Fibroblast of lung (primary cell): ENCODE measurements around the gene FAM25G. TPM values are rescaled to one million over a fixed set of nuclear protein-coding genes. Genes with fewer than 3 reads are reported as not detected.

ENCODE experiments used
- DNase-seq, 2 donors: peaks; one replicate each; pipeline versions ENCODE4 v3.0.0 to v3.0.0-alpha.2; 2010; ENCODE audit warnings: low read depth in 2 of 2
- H2AFZ ChIP-seq: 2 replicates; pipeline ENCODE4 v1.5.1; 2012; ENCODE audit warnings: low read length, control low read depth, inconsistent platforms
- H3K27ac ChIP-seq: 2 replicates; pipeline ENCODE4 v1.5.1; 2011; ENCODE audit warnings: low read length, control low read depth; ENCODE audit not compliant: insufficient read depth
- H3K27me3 ChIP-seq: 2 replicates; pipeline ENCODE4 v1.5.1; 2011; ENCODE audit warnings: mild to moderate bottlenecking, low read length; ENCODE audit not compliant: control insufficient read depth, insufficient read depth
- H3K36me3 ChIP-seq: 2 replicates; pipeline ENCODE4 v1.5.1; 2011; ENCODE audit warnings: low read length; ENCODE audit not compliant: control insufficient read depth, insufficient read depth
- H3K4me1 ChIP-seq: 2 replicates; pipeline ENCODE4 v1.5.1; 2011; ENCODE audit warnings: low read length; ENCODE audit not compliant: control insufficient read depth, insufficient read depth; ENCODE audit errors: extremely low read depth
- H3K4me2 ChIP-seq: 2 replicates; pipeline ENCODE4 v1.5.1; 2011; ENCODE audit warnings: low read length, control low read depth; ENCODE audit not compliant: insufficient read depth; ENCODE audit errors: extremely low read depth
- H3K4me3 ChIP-seq, 4 experiments: fragments of 200-600 bp in 1 of 4; sonication (generic) in 1 of 4; replicated peaks in 1 of 4; 2 replicates each; pipeline ENCODE4 v1.5.1; 2011 to 2016; ENCODE audit warnings: low read length in 4 of 4, low read depth in 3 of 4, mild to moderate bottlenecking in 3 of 4, control low read depth in 2 of 4, inconsistent platforms in 1 of 4, mixed read lengths in 1 of 4; ENCODE audit not compliant: insufficient read depth in 1 of 4; ENCODE audit errors: control extremely low read depth in 1 of 4
- H3K79me2 ChIP-seq: 2 replicates; pipeline ENCODE4 v1.5.1; 2012; ENCODE audit warnings: mild to moderate bottlenecking, low read length, inconsistent platforms; ENCODE audit not compliant: control insufficient read depth, insufficient read depth
- H3K9ac ChIP-seq: 2 replicates; pipeline ENCODE4 v1.5.1; 2011; ENCODE audit warnings: mild to moderate bottlenecking, low read length, control low read depth; ENCODE audit not compliant: insufficient read depth
- H3K9me3 ChIP-seq: 2 replicates; pipeline ENCODE4 v1.5.1; 2012; ENCODE audit warnings: low read depth, low read length; ENCODE audit not compliant: control insufficient read depth, insufficient read depth
- H4K20me1 ChIP-seq: 2 replicates; pipeline ENCODE4 v1.5.1; 2011; ENCODE audit warnings: low read length; ENCODE audit not compliant: control insufficient read depth, insufficient read depth; ENCODE audit errors: extremely low read depth
- CTCF ChIP-seq, 2 donors: IDR thresholded peaks in 1 of 2; conservative IDR thresholded peaks in 1 of 2; 1 replicate in 1 of 2; 2 replicates in 1 of 2; pipeline ENCODE4 v1.5.1; 2011 to 2012; ENCODE audit warnings: low read length in 2 of 2, control low read depth in 1 of 2, inconsistent platforms in 1 of 2, low read depth in 1 of 2, mild to moderate bottlenecking in 1 of 2
- EZH2 ChIP-seq: IDR thresholded peaks from 2 replicates; pipeline ENCODE4 v1.5.1; 2012; ENCODE audit warnings: low read length, control low read depth, mild to moderate bottlenecking; ENCODE audit errors: missing control alignments
- polyA plus RNA-seq, 2 donors: library from polyadenylated mRNA; depleted of rRNA in 1 of 2; stranded (reverse) in 1 of 2; unstranded in 1 of 2; fragments of >200 nt; gene quantifications; 2 replicates each; pipeline ENCODE4 v1.2.1, GENCODE V29; 2011 to 2012; ENCODE audit warnings: missing spikeins in 1 of 2
- total RNA-seq: library from RNA; depleted of rRNA; stranded (reverse); fragments of >200 nt; gene quantifications from 2 replicates; pipeline ENCODE4 v1.2.1, GENCODE V29; 2014

The FAM25G gene
- total and polyA plus RNA-seq, 2 donors (not counting 1 experiment from before 2014, with no cell fraction given): not detected

- Histone ChIP-seq H2AFZ (no peak overlapping the region), H3K9me3 (no peaks in the 10 kb centered on the region), H3K79me2 (no peaks in the 10 kb centered on the region), H4K20me1 (no peaks in the 10 kb centered on the region), H3K4me3 (no peak overlapping the region), H3K27ac (no peak overlapping the region), H3K27me3 (peaks cover 12% of the 10 kb centered on the region), H3K4me1 (no peaks in the 10 kb centered on the region), H3K4me2 (no peak overlapping the region), H3K36me3 (no peaks in the 10 kb centered on the region), H3K9ac (no peak overlapping the region)
- DNase-seq: no peak
- TF ChIP-seq EZH2: no peak
- TF ChIP-seq CTCF (conservative IDR thresholded peaks at IDR 0.05 in 1 of 2, IDR thresholded peaks at IDR 0.05 in 1 of 2; ENCODE audit: low read depth in 1 of 2, low read length in 2 of 2): no peak
Observed at GRCh38 chr10:47441938-47442337, 49.6 kb downstream of the FAM25G start.

- Histone ChIP-seq H3K9ac (no peak overlapping the region), H4K20me1 (no peaks in the 10 kb centered on the region), H3K79me2 (no peaks in the 10 kb centered on the region), H3K4me3 (no peak overlapping the region), H3K36me3 (no peaks in the 10 kb centered on the region), H3K27ac (no peak overlapping the region), H3K4me2 (no peak overlapping the region), H3K27me3 (peaks cover 12% of the 10 kb centered on the region), H3K4me1 (no peaks in the 10 kb centered on the region), H2AFZ (no peak overlapping the region), H3K9me3 (no peaks in the 10 kb centered on the region)
- TF ChIP-seq CTCF (conservative IDR thresholded peaks at IDR 0.05 in 1 of 2, IDR thresholded peaks at IDR 0.05 in 1 of 2; ENCODE audit: low read depth in 1 of 2, low read length in 2 of 2) (no peak), EZH2 (no peak)
- no peak for DNase-seq
Observed at GRCh38 chr10:47440207-47440606, 51.3 kb downstream of the FAM25G start.

GRCh38 chr10:47438857-47439474 is 52.5 kb downstream of the FAM25G start:
- Histone ChIP-seq H3K36me3 (no peaks in the 10 kb centered on the region), H3K79me2 (no peaks in the 10 kb centered on the region), H2AFZ (no peak overlapping the region), H3K9ac (no peak overlapping the region), H3K4me1 (no peaks in the 10 kb centered on the region), H3K27ac (no peak overlapping the region), H4K20me1 (no peaks in the 10 kb centered on the region), H3K4me3 (no peak overlapping the region), H3K4me2 (no peak overlapping the region), H3K9me3 (no peaks in the 10 kb centered on the region), H3K27me3 (peaks cover 9% of the 10 kb centered on the region)
- peak; percentile 70 for DNase-seq
- TF ChIP-seq EZH2: no peak
- peak; percentile 74 to 79 for TF ChIP-seq CTCF (conservative IDR thresholded peaks at IDR 0.05 in 1 of 2, IDR thresholded peaks at IDR 0.05 in 1 of 2; ENCODE audit: low read depth in 1 of 2, low read length in 2 of 2)

Other genes with a start within 250 kb of the FAM25G start
- gene GDF10, start 191.5 kb downstream of the FAM25G start, total RNA-seq: 8.0 and 25.1 TPM in 2 replicates
- 6.2 and 16.2 TPM in 2 replicates for gene GDF10, start 191.5 kb downstream of the FAM25G start, polyA plus RNA-seq
- gene GDF2, start 169.2 kb downstream of the FAM25G start, total RNA-seq: not detected in 2 replicates
- not detected in 2 replicates for gene GDF2, start 169.2 kb downstream of the FAM25G start, polyA plus RNA-seq
- not detected in 2 replicates for gene RBP3, start 143.3 kb downstream of the FAM25G start, total RNA-seq
- not detected in 2 replicates for gene RBP3, start 143.3 kb downstream of the FAM25G start, polyA plus RNA-seq
- under 0.01 TPM in 1 of 2 replicates, not detected in the other for gene ZNF488, start 107.4 kb downstream of the FAM25G start, total RNA-seq
- 0.07 TPM in 2 replicates for gene ZNF488, start 107.4 kb downstream of the FAM25G start, polyA plus RNA-seq
- 0.26 TPM in 1 of 2 replicates, not detected in the other for gene ANXA8, start 7.6 kb downstream of the FAM25G start, total RNA-seq
- gene ANXA8, start 7.6 kb downstream of the FAM25G start, polyA plus RNA-seq: 0.08 and 0.09 TPM in 2 replicates
- gene AGAP9, start 31.9 kb upstream of the FAM25G start, total RNA-seq: 2.1 and 2.8 TPM in 2 replicates
- gene AGAP9, start 31.9 kb upstream of the FAM25G start, polyA plus RNA-seq: 3.2 and 3.4 TPM in 2 replicates